ENCODE data around the gene ORMDL2.
"Not testable (repeated sequence)": the region's sequence is repeated elsewhere in the genome, so short reads cannot be mapped to it uniquely, and the experiment has no call there.

Gene ORMDL2

GRCh38 chr12:55865327-55865726, 47.5 kb downstream of the ORMDL2 start:
- Mint-ChIP-seq H3K4me3 (no peak overlapping the region), H3K4me1 (no peaks in the 10 kb centered on the region), H3K36me3 (ENCODE audit: low read depth) (no peaks in the 10 kb centered on the region), H3K27me3 (ENCODE audit: low read depth) (no peaks in the 10 kb centered on the region), H3K27ac (no peak overlapping the region), H3K9me3 (peaks cover 8% of the 10 kb centered on the region)
- no peak for TF ChIP-seq CTCF (IDR thresholded peaks at IDR 0.05; ENCODE audit: unreplicated experiment in 3 of 3)

- H3K27me3 Mint-ChIP-seq (ENCODE audit: low read depth); H3K4me3 Mint-ChIP-seq; H3K4me1 Mint-ChIP-seq; H3K36me3 Mint-ChIP-seq (ENCODE audit: low read depth); H3K27ac Mint-ChIP-seq; H3K9me3 Mint-ChIP-seq: not testable (repeated sequence)
Measured at GRCh38 chr12:55866454-55867004, 48.7 kb downstream of the ORMDL2 start.

Measured in nephron (organoid).